Astrocyte of the cerebellum (primary cell): Measurements from ENCODE around the gene SELENOO.
"Not testable (repeated sequence)": the region's sequence is repeated elsewhere in the genome, so short reads cannot be mapped to it uniquely, and the experiment has no call there.

ENCODE experiments used
- DNase-seq: peaks from one replicate; pipeline ENCODE4 v3.0.0-alpha.2; 2011; ENCODE audit warnings: low read depth
- H3K4me3 ChIP-seq: 2 replicates; pipeline ENCODE4 v1.5.1; 2011; ENCODE audit warnings: mild to moderate bottlenecking, low read depth, low read length, moderate library complexity
- in situ Hi-C: cut with HindIII; loops from 2 replicates; pipeline ENCODE4 v1.10.0; 2017; ENCODE audit warnings: low sequenced_read_pairs
- TF ChIP-seq, protein P1 (sequence below): IDR thresholded peaks from 2 replicates; pipeline ENCODE4 v1.5.1; 2012; ENCODE audit warnings: low read length, low read depth, moderate library complexity, mild to moderate bottlenecking; ENCODE audit errors: missing control alignments

Gene SELENOO

DNA sequence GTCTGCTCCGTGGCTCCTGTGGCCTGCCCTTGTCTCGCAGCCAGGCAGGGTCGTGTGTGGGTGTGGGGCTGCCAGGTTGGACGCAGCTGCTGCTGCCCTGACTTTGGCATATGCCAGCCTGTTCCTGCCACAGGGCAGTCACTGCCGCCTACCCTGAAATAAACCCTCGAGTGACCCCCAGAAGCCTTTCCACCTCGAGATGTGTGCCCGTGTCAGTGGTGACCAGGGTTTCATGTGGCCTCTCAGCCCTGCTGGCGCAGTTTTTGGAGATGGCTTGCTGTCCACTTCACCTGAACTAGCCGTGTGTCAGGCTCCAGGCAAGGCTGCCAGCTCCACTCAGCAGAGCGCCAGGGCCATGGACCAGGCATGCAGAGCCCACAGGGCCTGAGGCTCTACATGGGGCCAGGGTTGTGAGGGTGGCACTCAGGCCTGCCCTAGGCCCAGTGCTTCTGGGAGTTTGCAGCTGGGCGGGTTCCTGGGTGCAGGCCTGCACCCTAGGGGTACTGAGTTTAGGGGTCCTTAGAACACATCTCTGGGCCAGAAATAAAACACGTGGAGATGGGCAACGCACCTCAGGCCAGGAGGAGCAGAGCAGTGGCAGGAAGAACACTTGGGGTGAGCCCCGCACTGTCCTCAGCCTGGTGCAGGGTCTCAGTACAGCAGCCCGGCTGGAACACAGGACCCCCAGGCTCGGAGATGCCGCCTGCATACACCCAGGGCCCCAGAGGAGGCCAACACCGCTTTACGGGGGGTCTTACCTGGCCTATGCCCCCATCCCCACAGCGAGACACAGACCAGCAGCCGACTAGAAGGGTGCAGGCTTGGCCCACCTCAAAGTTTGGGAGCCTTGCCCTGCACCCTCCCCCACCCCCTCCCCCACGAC is 39.1 kb upstream of the SELENOO start:
- no peak overlapping the region for H3K4me3 ChIP-seq
- DNase-seq: no peak

DNA sequence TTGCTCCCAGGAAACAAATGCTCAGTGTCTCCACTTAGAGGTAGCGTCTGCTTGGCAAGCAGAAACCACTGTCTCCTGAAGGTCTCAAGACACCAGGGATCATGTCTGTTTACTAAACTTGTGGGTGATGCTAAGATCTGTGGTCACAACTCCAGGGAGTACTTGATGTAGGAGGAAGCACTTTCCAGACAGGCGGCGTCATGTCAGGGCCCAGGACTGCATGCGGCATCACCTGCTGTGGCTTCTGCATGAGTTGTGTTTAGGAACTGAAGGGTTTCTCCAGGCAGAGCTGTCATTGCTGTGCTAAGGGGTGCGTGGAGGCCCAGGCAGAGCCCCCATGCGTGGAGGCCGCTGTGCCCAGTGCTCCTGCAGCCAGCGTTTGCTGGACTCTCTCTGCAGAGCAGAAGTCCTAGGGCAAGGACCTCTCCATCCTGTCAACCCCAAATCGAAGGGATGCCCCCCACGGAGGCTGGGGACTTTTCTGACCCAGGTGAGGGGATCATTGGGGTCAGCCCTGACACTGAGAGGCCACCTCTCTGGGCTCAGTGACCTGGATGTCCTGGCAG is 38.3 kb upstream of the SELENOO start:
- in situ Hi-C loops: no loop called here
- TF ChIP-seq, protein P1, sequence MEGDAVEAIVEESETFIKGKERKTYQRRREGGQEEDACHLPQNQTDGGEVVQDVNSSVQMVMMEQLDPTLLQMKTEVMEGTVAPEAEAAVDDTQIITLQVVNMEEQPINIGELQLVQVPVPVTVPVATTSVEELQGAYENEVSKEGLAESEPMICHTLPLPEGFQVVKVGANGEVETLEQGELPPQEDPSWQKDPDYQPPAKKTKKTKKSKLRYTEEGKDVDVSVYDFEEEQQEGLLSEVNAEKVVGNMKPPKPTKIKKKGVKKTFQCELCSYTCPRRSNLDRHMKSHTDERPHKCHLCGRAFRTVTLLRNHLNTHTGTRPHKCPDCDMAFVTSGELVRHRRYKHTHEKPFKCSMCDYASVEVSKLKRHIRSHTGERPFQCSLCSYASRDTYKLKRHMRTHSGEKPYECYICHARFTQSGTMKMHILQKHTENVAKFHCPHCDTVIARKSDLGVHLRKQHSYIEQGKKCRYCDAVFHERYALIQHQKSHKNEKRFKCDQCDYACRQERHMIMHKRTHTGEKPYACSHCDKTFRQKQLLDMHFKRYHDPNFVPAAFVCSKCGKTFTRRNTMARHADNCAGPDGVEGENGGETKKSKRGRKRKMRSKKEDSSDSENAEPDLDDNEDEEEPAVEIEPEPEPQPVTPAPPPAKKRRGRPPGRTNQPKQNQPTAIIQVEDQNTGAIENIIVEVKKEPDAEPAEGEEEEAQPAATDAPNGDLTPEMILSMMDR: no peak
- no peak for DNase-seq
- no peak overlapping the region for H3K4me3 ChIP-seq

More for the DNA sequence above, 39.1 kb upstream of the SELENOO start:
- in situ Hi-C loops: no loop called here
- TF ChIP-seq, protein P1: no peak

DNA sequence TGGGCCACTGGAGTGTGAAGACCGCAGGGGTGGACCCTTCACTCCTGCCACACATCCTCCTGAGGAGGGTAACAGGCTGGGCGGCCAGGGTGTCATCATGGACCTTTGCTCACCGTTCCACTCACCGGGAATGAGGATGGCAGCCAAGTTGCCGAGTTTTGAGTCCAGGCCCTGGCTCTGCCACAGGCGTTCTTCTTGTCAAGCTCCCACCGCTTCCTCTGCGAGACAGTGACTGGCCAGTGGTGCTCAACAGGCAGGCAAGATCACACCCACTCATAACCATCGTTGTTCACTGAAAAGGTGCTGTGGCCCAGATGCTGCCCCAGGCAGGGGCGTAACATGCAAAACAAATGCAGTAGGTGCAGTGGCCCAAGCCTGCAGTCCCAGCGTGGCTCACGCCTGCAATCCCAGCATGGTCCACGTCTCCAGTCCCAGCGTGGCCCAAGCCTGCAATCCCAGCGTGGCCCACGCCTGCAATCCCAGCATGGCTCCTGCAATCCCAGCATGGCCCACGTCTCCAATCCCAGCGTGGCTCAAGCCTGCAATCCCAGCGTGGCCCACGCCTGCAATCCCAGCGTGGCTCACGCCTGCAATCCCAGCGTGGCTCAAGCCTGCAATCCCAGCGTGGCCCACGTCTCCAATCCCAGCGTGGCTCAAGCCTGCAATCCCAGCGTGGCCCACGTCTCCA is 35.2 kb upstream of the SELENOO start:
- no peak for DNase-seq
- TF ChIP-seq, protein P1: no peak
- in situ Hi-C loops: no loop called here
- H3K4me3 ChIP-seq: no peak overlapping the region

DNA sequence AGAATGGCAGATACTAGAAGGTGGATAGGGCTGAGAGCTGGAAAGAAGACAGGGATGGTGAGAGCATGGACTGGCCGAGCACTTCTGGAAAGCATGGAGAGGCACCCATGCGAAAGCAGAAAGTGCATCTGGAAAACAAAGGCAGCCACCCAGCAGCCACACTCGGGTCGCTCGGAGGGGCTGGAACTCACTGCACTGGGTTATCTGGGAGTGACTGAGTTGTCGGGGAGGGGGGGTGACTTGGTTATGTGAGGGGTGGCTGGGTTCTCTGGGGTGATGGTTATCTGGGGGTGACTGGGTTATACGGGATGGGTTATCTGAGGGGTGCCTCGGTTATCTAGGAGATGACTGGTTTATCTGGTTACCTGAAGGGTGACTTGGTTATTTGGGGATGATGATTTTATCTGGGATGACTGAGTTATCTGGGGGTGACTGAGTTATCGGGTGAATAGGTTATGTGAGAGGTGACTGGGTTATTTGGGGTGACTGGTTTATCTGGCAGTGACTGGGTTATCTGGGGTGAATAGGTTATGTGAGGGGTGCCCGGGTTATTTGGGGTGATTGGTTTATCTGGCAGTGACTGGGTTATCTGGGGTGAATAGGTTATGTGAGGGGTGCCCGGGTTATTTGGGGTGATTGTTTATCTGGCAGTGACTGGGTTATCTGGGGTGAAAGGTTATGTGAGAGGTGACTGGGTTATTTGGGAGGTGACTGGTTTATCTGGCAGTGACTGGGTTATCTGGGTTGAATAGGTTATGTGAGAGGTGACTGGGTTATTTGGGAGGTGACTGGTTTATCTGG is 32.9 kb upstream of the SELENOO start:
- no peak for DNase-seq
- in situ Hi-C loops: no loop called here
- TF ChIP-seq, protein P1: no peak
- H3K4me3 ChIP-seq: no peak overlapping the region

GRCh38 chr22:50168490-50169180 is 32.2 kb upstream of the SELENOO start:
- in situ Hi-C loops, H3K4me3 ChIP-seq, DNase-seq: not testable (repeated sequence)

GRCh38 chr22:50169181-50169759 is 31.5 kb upstream of the SELENOO start:
- in situ Hi-C loops: no loop called here
- TF ChIP-seq, protein P1: no peak
- DNase-seq: no peak
- no peak overlapping the region for H3K4me3 ChIP-seq
